Fibroblast of lung (primary cell): Measurements from ENCODE around the gene FCN2.

Experiments
- CTCF ChIP-seq, 2 donors: IDR thresholded peaks in 1 of 2; conservative IDR thresholded peaks in 1 of 2; 1 replicate in 1 of 2; 2 replicates in 1 of 2; pipeline ENCODE4 v1.5.1; 2011 to 2012; ENCODE audit warnings: low read length in 2 of 2, control low read depth in 1 of 2, inconsistent platforms in 1 of 2, low read depth in 1 of 2, mild to moderate bottlenecking in 1 of 2
- EZH2 ChIP-seq: IDR thresholded peaks from 2 replicates; pipeline ENCODE4 v1.5.1; 2012; ENCODE audit warnings: low read length, control low read depth, mild to moderate bottlenecking; ENCODE audit errors: missing control alignments

- TF ChIP-seq CTCF (conservative IDR thresholded peaks at IDR 0.05 in 1 of 2, IDR thresholded peaks at IDR 0.05 in 1 of 2; ENCODE audit: low read depth in 1 of 2, low read length in 2 of 2): no peak
- TF ChIP-seq EZH2: no peak
Observed at GRCh38 chr9:134852906-134853654, 27.5 kb upstream of the FCN2 start.
